ENCODE measurements around the gene SIT1.

Gene SIT1, protein sequence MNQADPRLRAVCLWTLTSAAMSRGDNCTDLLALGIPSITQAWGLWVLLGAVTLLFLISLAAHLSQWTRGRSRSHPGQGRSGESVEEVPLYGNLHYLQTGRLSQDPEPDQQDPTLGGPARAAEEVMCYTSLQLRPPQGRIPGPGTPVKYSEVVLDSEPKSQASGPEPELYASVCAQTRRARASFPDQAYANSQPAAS

DNA sequence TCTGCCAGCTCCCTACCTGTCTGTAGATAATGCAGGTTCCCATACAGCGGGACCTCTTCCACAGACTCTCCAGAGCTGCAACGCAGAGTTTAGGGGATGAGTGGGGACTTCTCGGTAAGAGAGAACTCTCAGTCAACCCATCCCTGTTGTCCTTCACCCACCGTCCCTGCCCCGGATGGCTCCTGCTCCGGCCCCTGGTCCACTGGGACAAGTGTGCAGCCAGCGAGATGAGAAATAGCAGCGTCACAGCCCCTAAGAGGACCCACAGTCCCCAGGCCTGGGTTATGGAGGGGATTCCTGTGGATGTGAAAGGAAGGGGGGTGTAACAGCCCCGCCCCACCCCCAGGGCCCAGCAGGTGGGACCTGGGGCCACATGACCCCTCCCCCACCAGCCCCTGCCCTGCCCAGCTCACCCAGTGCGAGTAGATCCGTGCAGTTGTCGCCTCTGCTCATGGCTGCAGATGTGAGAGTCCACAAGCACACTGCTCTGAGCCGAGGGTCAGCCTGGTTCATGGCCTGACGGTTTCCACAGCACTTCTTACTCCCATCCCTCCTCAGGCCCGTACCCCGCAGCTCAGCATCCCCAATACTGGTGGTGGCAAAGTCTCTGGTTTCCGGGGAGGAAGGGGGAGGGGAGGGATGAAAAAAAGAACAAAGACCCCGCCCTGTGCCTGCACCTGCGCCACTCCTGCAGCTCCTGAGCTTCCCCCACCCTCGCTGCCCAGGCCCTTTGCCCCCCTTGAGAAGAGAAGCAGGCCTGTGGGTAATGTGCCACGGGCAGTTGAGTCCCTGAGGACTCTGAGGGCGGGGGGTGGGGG is at the start of gene SIT1:
TSS of gene SIT1 (minus strand) at position 591 of the 818 bp plus-strand sequence. CDS start at position 513, 78 bp downstream.
- DNase-seq, result peak in 1 of 2 donors; percentile 28

DNA sequence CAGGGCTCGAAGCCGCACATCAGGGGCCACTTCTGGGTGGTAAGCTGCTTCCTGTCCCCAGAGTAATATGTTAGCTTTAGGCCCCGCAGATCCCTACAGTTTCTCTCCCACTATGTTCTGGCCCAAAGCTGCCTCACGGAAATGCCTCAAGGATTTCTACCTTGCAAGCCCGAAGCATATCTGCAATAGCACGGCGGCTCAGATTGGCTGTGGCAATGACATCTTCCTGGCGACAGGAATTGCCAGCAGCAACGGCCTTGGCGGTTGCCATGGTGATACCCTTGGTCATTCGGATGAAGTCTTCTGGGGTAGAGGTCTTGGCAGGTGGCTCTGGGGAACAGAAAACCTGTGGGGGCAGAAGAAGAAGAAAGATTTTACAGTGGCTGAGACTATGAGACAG is 49.3 kb upstream of the SIT1 start:
- DNase-seq, result no peak

DNA sequence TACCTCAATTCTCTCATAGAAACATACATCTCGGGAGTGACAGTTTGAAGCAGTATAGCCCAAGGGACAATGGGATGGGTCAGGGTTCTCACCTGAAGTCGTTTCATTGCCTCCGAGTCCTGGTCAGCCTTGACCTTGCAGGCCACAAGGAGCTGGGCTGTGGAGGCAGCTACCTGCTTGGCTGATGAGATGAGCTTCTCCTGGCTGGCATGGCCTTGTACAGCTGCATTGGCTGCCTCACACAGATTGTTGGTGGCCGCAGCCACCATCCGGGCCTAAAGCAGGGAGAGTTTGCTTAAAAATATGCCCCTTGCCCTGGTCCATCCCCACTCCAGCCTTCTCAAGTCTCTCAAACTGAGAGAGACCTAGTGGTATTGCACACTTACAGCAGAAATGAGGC is 47.5 kb upstream of the SIT1 start:
- no peak for DNase-seq

DNA sequence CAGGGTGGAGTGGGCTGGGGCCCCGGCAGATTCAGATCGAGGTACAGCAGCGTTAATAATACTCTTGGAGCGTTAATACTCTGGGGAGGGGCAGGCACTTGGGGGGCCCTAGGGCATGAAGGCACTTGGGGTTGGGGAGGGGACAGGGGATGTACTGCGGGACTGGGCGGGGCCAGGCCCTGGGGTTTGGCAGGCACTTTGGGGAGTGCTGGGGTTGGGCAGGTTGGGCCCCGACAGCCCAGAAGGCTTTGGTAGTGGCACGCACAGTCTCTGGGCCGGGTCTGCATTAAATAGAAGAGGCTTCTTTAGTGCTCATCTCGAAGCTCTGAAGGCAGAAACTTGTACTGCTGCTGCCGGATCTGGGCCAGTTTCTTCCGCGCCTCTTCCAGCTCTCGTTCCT is 46.8 kb upstream of the SIT1 start:
- DNase-seq, result no peak

DNA sequence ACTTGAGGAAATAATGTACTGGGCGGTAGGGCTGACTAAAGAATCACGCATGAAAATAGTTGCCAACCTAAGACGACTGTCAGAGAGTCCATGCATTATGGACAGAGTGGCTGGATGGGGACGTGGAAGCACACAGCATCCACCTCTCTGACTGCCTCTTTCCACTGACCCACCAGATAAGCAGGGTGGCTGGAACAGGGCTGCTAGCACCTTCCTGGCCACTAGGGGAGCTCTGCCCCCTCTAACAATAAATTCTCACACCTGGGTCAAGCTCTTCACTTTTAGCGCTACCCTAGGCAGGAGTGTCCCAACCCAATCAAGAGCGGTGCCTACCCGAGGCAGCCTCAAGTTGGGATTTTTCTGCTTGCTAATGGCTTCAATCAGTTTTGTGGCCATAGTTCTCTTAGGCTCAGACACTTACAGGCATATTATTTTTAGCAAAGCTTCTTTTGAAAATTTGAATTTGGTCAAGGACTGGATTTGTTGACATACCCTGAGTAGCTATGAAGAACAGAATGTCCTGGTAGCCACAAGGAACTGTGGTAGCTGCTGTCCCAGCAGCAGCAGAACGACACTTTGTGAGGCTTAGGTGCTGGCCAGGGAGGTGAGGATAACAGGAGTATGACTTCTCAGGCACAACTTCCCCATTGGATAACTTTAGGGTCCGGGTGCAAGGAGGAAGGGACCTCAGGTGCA is 45.9 kb upstream of the SIT1 start:
- peak; percentile 41 to 44 for DNase-seq

DNA sequence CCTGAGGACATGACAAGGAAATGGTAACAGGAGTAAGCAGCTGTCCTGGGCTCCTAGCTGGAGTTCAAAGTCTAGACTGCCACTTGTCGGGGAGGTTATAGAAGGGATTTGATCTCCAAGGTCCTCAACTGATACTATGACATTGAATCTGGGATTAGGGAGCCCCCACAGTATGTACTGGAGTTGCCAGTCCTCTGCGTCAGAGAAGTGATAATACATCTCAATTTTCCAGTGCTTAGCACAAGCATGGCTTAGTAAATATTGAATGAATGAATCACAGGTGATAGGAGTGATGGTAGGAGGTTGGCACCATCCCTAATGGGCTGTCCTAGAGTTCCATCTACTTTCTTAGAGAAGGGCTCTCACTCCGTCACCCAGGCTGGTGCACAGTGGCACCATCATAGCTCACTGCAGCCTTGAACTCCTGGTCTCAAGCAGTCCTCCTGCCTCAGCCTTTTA is 45.2 kb upstream of the SIT1 start:
- no peak for DNase-seq

DNA sequence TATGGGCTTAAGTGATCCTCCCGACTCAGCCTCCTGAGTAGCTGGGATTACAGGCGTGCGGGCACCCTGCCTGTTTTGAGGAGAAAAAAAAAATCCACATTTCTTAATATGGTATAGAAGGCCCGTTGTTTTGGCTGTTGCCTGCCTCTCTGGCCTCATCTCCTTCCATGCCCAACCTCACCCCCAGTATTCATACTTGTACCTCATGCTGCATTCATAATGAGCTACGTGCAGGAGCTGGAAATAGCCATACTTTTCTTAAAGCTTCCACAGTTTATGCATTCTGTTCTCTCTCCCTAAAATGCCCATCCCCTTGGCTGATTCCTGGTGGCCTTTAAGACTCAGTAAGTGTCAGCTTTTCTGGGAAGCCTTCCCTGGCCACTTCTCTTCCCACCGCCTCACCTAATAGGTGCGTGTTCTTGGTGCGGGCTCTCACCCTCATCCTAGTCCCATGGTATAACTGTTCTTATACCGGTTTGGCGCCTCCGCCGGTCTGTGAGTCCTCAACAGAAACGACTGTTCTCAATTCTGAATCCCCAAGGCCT is 41.1 kb upstream of the SIT1 start:
- DNase-seq, result no peak

DNA sequence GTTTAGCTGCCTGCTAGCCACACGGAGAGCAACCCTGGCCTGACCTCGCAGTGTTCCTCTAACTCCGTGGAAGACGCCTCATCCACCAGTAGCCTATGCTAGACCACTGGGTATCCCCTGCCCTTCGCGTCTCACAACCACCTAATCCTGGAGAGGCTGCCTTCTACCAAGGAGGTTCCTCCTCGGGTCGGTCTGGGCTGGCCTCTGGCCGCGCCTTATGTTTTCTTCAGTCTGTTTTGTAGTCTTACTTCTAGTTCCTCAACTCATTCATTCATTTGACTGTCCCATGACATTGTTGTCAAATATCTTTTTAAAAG is 40.6 kb upstream of the SIT1 start:
- no peak for DNase-seq

DNA sequence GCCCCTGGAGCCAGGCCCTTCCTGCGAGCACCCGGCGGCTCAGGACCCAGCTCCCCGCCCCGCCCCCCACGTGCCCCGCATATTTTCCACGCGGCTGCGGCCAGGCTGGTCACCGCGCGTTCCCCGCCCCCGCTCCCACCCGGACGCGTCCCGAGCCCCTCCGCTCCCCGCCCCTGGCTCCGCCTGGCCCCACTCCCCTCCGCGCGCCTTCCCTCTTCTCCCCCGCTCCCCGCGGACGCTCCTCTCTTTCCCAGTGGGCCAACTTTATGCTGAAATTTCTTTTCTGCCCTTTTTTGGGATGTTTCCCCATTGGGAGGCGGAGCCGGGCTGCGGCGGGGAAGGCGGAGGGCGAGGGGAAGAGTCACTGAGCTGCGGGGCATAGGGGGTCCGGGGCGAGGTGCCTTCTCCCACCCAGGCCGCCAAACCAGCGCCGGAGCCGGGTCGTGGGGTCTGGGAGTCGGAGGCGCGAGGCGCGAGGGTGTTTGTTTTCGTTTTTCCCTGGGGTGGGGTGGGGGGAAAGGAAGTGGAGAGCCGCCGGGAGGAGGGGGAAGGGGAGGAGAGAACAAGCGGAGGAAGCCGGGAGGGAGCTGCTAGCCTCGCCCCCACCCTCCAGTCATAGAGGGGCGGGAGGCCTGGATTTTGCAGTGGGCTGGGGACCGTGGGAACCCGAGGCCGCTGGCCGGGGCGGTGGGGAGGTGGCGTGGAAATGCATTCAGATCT is 40.0 kb upstream of the SIT1 start:
- peak in 1 of 2 donors; percentile 35 for DNase-seq

DNA sequence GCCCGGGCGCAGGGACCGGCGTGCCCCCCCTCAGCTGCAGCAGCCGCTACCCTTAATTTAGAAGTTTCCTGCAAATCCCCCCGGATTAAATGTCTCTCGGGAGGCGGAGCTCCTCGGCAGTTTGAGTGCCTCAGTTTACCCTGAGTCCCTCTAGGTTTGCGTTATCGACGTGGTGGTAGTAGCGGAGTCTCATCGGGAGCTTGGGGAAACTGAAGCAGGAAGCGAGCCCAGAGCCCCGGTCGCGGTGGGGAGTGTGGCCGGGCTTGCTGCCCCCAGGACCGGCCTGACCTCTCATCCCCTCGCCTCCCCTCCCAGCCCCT is 39.5 kb upstream of the SIT1 start:
- DNase-seq, result no peak

DNA sequence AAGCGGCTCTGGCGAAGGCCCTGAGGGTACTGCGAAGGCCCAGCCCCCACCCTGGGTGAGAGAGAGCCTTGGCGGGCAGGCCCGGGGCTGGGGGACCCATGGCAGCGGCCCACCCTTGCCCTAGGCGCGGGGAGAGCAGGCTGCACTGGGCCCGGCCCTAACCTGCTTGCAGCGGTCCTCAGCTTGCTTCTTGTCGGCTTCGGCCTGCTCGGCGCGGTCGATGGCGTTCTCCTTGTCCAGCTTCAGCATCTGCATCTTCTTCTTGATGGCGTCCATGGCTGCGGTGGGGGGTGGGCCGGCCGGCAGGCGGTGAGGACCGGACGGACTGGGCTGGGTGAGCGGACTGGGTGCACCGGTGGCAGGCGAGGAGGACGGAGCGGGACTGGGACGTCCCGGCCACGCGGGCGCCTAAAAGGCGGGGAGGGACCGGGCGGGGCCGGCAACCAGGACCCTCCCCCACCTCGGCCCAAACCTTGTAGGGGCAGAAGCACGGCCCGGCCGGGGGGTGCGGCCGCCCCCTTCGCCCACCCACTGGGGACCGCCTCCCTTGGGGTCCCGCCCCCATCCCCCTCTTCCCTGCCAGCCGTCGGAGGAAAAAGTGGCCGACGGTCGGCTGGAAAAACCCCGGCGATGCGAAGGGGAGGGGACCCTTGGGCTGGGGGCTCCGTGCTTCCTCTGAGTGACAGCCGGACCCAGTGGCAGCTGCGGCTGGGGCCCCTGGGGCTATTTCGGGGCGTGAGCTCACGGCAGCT is 39.0 kb upstream of the SIT1 start, which contains the start of gene TPM2:
TSS of gene TPM2 (minus strand) at position 384 of the 752 bp plus-strand sequence. CDS start at position 276, 108 bp downstream.
- DNase-seq, result no peak

DNA sequence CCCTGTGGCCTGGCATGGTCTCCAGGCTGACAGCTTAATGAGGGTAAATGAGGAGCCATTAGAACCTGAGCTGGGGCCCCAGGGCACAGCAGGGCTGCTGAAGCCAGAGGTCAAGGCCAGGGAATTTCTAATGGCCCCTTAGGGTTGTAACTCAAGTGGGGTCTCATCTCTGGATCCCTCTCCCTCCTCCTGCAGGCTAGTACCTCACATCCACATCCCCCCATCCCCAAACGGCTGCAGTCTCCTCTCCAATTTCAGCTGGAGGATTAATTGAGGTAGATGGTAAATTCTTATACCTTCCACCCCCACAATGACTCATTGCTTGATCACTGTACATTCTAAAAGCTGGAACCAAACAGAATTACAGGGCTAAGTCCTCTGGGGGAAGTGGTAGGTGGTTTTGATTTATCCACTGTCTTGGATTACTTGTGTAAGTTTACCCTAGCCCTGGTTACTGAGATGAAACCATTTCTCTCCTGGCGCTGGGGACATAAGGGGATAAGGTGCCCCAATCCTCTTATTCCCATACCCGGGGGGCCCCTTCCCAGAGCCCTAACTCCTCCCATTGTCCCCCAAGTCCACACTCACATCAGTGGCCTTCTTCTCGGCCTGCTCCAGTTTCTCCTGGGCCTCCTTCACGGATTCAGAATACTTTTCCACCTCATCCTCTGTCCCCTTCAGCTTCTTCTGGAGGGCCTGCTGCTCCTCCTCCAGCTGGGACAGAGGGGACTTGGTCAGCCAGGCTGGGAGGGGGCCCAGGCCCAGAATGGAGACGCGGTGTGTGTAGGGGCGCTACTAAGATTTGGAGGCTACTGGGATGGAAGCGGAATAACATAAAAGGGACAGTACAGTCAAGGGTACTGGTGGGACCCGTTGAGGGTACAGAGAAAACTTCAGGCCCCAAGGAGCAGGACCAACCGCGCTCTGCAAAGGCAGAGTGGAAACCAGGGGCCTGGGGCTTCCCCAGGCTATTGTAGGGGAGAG is 38.1 kb upstream of the SIT1 start:
- no peak for DNase-seq

DNA sequence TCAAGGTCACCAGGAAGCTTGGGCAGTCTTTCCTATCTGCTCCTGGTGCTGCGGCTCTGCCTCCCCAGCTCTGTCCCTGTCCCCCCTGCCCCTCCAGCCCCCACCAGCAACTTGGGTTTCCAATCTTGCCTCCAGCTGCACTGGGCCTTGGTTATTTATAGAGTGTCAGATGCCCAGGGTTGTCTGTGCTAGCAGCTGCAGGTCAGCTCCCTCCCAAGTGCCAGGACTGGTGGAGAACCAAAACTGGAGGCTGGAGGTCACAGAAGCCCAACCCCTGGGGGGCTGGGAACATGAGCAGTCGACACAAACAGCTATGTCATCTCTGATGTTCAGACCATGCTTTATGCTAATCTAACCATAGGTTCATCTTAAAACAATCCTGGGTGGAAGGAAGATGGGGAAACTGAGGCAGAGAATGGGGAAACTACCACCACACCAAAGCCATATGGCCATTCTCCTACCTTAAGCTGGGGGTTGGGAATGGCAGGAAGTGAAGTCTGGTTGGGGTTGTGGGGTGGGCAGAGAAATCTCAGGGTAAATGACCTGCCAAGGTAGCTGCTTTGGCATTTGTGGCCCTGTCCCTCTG is 37.3 kb upstream of the SIT1 start:
- DNase-seq, result no peak

DNA sequence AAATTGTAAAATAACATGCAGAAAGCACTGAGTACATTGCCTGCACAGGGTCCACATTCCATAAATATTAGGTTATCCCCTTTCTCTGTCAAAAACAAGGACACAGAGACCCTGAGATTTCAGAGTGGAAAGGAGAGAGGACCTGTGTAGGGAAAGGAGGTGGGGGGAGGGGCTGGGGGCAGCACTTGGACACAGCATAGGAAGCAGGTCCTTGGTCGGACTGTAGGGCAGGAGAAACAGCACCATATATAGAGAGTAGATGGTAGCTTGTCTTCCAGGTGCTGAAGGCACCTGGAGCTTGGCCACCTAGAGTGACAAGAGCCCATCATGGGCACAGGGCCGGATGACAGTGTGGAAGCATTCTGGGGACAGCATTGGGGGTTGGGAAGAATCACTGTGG is 36.6 kb upstream of the SIT1 start:
- DNase-seq, result no peak

DNA sequence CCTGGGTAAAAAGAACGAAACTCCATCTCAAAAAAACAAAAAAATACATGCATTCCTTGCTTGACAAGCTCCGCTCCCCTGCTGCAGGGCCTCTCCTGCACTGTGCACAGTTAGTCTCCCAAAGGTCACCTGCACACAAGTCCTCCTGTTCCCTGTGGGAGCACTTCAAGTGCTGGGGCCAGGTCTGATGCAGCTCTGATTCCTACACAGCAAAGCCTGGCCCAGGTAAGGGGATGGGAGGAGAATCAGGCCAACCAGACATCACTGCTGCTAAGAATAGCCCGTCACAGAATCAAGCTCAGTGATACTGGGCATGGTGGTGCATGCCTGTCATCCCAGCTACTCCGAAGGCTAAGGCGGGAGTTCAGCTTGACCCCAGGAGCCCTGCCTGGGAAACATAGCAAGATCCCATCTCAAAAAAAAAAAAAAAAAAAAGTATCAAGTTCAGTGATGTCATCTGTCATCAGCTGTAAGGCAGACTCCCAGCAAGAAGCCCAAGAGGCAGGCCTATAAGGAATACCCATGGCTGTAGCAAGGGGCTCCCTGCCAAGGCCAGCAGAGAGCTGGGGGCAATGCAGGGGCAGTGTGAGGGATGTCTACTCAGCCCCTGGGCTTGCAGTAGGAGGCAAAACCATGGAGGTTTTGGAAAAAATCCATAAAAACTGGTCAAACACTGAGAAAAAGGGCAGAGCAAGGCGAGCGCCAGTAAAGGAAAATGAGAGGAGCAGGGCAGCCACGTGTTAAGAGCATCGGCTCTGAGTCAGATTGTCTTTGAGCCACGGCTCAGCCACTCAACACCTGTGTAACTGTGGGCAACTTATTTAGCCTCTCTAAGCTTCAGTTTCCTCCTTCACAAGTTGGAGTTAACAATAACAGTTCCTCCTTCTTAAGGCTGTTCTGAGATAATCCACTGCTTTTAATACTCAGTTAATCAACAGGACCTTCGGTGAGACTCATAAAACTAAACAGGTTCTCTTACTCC is 35.8 kb upstream of the SIT1 start:
- no peak for DNase-seq

DNA sequence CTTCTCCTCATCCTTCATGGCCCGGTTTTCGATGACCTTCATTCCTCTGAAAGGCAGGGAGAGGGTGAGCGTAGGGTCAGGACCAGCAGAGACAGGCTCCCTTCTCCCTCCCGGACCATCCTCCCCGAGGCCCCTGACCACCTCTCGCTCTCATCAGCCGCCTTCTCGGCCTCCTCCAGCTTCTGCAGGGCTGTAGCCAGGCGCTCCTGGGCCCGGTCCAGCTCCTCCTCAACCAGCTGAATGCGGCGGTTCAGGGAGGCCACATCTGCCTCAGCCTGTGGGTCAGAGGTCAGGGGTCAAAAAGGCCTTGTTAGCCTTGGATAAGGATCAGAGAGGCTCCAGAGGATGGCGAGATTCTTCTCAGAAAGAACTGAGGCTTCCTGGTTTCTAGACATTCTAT is 34.8 kb upstream of the SIT1 start:
- DNase-seq, result no peak

DNA sequence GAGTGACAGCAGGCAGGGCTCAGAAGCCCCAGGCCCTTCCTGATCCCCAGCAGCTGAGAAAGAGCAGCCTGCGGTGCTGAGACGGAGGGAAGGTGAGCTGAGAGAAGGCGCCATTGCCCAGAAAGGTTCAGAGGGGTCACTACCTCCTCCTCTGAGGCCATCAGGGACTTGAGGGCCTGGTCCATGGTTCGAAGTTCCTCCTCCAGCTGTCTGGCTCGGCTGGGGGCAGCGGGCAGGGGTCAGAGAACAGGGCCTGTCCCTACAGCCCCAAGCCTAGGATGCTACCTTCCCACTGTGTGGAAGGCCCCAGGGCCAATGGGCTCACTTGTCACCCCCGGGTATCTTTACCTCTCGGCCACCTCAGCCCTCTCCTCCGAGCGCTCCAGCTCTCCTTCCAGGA is 34.2 kb upstream of the SIT1 start:
- no peak for DNase-seq

DNA sequence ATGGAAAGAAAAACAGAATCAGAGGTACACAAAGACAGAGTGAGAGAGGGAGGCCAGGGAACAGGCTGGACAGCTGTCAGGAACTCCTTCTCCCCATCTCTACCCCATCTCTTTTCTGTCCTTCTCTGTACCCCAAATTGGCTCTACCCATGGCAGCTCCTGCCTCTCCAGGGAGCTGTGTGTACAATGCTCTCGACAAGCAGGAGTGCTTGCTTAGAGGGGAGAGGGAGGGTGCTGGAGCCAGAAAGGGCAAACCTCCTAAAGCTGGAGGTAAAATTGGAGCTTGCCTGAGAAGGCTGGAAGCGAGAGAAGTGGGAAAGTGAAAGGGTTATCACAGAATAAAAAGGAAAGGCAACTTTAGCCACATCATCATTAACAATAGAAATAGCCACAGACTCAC is 32.6 kb upstream of the SIT1 start:
- DNase-seq, result no peak

DNA sequence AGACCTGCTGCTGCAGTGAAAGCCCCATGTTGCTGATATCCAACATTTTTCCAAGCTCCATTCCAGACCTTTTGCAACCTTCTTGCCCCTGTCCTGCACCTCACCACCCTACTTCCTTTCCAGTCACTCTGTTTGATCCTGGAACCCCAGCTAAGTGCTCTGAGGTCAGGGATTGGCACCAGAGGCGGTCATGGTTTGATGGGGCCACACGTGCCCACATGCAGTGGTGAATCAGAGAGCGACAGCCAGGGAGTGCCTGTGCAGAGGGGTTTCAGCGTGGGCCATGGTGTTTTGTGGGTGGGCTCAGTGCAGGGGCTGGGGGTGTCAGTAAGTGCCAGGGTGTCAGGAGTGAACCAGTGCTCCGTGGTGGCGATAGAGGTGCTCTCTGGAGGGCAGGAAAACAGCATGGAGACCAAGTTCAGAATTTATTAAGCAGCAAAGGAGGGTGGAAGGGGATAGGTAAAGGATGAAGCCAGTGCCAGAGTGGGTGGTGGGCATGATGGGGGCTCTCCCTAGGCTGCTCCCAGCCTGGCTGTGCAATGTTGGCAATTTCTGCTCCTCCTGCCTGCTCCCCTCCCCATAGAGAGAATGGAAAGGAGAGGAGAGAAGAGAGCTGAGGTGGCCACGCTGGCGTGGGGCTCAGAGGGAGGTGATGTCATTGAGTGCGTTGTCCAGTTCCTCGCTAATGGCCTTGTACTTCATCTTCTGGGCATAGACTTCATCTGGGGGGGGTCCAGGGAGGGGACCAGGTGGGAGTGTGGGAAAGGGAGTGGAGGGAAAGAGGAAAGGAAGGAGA is 32.0 kb upstream of the SIT1 start:
- no peak for DNase-seq

Measured in stimulated activated CD4-positive, alpha-beta T cell treated with anti-CD3 and anti-CD28 coated beads, Interleukin-2, amount 100 ng/mL, for 48 hours (primary cell).